GM18505 (cell line): Measurements from ENCODE around the gene GUCA1C.

Source experiments
- ATAC-seq: cut with Tn5 transposase; IDR thresholded peaks from one replicate; pipeline ENCODE4 v1.9.1; 2021; ENCODE audit not compliant: unreplicated experiment
- POLR2A ChIP-seq: IDR thresholded peaks from 4 replicates; pipeline ENCODE4 v1.6.1; 2011; ENCODE audit warnings: borderline replicate concordance; ENCODE audit not compliant: insufficient read depth, insufficient read length; ENCODE audit errors: extremely low read depth

GUCA1C gene, protein sequence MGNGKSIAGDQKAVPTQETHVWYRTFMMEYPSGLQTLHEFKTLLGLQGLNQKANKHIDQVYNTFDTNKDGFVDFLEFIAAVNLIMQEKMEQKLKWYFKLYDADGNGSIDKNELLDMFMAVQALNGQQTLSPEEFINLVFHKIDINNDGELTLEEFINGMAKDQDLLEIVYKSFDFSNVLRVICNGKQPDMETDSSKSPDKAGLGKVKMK

DNA sequence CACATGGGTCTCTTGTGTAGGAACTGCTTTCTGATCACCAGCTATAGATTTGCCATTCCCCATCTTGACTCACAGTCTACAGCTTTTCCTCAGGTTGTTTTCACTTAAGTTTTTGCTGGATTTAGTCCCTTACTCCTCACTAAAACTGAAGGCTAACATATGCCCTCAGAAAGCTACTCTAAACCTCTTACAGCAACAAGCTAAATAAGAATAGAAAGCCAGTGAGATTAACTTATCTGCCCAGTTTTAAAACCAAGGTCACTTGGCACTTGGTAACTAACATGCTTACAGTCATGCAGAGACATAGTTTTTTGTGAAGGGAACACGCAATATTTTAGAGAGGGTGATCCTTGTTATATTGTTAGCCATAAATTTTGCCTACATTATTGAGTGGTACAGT, at the start of gene GUCA1C:
Gene GUCA1C, minus strand, starts transcription at position 180 of the 400 bp plus-strand sequence. Its CDS starts 117 bp downstream, at position 63.
- ATAC-seq: no peak
- TF ChIP-seq POLR2A: no peak

DNA sequence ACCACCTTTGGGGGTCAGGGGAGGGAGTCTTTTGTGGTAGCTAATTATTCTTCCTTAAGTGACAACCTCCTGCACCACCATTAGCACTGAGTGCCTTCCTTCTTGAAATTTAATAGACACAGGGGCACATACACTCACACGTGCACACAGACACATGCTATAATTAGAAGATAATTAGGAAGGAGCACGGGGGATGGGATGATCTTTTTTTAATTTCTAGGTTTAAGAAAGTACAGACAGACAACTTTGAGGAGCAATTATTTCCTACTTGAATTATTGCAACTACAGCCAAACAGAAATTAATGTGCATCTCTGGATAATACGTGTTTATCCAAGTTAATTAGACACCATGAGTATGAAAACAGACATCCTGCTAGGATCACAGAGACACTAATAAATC, 44.8 kb upstream of the GUCA1C start:
- ATAC-seq: no peak

DNA sequence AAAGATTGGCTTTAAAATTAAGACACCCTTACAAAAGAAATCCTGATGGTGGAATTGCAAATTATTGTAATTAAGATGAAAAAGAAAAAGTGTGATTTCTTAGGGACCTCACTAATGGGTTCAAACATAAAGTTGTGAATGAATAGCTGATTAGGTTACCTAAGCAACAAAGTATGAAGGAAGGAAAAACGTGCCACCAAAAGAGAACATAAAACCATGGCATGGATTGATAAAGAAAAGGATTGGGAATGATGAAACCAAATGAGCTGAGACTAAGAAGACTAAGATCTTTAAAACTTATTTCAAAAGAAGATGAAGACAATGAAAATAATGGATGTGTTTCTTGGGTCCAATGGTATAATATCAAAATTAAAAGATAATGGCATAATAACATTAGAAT, 32.2 kb upstream of the GUCA1C start:
- no peak for ATAC-seq

More for the DNA sequence above, 44.8 kb upstream of the GUCA1C start:
- TF ChIP-seq POLR2A: no peak

DNA sequence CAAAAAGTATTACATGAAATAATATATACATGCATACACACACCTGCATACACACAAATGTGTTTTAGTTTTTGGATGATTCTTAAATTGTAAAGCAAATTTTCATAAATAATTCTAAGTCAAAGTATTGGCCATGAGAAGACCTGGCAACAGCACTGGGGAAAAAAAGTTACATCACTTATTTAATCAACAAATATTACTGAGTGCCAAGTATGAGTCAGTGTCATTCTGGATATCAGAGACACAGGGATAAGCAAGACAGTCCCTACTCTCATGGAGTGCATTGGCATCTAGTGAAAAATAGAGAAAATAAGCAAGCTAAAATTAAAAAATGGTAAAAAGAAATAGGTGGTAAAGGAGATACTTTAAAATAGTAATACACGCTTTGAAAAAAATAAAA, 29.4 kb upstream of the GUCA1C start:
- no peak for TF ChIP-seq POLR2A
- ATAC-seq: no peak

More for the DNA sequence above, 32.2 kb upstream of the GUCA1C start:
- TF ChIP-seq POLR2A: no peak

DNA sequence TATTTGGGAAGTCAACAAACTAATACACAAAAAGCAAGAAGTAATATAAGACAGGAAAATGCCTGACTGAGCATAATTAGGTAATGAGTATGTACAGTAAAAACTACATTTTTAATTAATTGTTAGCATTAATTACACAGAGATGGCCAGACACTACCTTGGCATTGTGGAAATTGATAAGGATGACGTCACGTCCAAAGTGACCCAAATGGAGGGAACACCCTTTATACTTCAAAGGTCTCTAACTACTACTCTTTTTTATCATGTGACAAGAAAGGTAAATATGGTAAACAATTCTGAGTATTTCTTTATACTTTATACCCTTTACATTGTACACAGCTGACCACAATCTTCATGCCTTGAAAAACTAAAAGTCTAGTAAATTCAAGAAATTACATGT, 22.4 kb upstream of the GUCA1C start:
- no peak for ATAC-seq
- no peak for TF ChIP-seq POLR2A

DNA sequence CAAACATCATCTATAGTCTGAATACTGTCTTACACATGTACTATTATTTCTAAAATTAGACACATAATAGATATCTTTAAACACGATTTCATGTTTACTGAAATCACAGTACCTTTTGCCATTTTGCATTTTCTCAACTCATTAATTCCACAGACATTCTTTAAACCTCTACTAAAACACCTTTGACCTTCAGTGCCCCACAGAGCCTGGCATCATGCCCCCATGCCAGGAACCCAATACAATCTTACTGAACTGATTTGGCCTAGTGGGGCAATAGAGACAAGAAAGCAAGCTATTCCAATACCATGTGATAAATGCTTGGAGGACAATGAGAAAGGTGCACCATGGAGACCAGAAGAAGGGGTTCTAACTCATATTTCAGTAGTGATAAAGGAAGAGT, 19.3 kb upstream of the GUCA1C start:
- no peak for TF ChIP-seq POLR2A
- no peak for ATAC-seq

DNA sequence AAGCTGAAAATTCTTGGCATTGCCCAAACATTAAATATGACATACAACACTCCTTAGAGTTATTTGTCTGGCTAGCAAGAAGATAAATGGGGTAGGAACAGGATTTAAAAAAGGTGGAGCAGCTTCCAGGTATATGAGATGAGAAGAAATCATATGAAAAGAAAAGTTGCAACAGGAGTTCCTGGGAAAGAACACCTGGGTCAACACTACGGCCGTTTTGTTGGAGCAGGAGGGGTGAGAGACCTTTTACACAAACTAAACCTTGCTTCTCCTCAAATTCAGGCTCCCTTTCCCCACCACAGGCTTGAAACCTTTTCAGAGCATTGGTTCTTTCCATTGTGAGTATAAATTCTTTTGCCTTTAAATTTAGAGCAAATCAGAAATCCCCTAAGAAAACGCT, 18.8 kb upstream of the GUCA1C start:
- no peak for TF ChIP-seq POLR2A
- ATAC-seq: no peak

DNA sequence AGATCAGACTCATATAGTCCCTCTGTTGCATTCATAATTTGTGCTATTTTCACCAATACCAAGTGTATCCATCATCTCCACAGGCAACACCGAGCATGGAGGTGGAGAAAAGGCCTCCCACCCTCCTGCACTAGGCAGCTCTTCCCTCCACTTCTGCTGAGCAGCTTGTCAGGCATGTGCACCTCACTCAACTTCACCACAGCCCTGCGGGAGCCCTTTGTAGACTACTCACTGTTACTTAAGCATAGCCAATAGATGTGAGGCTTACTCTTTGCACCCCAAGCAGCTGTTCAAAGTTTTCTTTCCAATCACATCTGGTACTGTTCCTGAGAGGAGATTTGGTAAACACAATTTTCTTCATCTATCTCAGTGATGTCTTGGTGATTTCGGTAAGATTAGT, 16.9 kb upstream of the GUCA1C start:
- no peak for ATAC-seq
- no peak for TF ChIP-seq POLR2A

DNA sequence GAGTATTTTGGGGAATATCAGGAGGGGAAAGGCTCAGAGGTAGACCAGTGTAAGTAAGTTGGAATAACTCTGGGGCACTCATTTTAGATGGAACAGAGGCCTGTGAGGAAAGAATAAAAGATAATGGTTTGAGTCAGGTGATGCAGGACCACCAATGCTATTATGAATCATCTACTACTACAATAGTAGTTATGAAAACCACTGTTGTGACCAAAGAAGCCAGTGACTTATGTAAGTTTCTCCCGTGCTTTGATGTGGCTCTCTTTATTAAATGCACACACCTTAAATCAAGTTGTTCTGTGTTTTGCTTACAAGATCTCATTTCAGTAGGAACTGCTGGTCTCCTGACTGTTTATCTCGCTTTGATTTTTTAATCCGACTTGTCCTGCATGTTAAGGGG, 13.1 kb upstream of the GUCA1C start:
- ATAC-seq: no peak
- TF ChIP-seq POLR2A: no peak

DNA sequence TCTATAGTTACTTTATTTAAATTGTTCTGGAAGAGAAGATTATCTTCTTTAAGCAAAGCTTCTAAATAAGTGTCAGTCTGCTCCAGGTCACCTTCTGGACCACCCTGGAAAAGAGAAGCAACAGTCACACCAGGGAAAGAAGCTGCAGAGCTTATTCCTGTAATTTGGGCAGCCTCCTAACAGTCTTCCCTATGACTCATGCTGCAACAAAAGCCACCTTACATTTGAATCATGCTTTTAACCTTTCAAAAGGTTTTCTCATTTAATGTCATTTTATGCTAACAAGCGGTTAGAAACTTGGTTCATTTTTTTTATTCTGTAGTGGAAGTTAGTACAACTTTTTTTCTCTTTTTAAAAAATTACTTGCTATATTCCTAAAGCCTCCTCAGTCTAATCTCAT, 5.3 kb upstream of the GUCA1C start:
- ATAC-seq: no peak
- TF ChIP-seq POLR2A: no peak

DNA sequence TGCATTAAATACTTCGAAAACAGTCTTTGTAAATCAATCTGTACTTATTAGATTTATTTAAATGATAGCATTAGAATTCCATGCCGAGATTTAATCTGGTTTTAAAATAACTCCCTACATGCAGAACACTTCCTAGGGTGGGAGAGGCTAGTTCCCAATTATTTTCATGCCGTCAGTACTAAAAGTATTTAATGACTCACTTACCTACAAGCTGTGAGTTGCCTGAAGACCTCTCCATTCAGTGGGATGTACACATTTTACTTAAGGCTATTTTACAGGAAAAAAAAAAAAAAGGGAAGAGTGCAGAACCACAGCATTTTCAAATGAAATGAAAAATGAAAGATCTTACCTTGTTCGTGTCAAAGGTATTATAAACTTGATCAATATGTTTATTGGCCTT, 469 bp downstream of the GUCA1C start:
- ATAC-seq: no peak
- TF ChIP-seq POLR2A: no peak

DNA sequence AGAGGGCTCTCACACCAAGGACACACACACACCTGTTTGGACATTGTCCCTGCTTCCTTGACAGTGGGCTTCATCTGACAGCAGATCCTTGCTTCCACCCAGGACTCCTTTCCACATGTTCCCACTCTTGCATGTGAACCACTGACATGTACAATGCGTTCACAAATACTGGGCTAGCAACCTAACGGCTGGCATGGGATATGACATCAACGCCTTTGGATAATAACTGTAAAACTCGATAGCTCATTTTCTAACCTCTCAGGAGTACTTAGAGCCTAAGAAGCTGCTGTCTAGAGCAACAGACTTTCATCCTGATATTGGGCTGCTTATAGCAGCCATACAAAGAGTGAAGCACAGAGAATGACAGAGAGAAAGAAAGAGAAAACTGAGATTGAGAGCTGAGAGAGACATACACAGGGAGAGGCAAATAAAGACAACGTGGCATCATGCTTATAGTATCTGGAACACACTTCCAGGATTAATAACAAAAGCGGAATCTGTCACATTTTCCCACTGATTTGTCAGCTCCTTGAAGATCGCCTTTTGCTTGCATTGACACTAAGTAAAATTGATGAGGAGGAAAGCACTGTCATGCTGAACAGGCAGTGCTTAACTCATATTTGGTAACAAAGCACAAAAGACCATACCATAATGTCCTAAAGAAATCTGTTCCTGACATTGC, 1.7 kb downstream of the GUCA1C start:
- TF ChIP-seq POLR2A: no peak
- ATAC-seq: no peak

DNA sequence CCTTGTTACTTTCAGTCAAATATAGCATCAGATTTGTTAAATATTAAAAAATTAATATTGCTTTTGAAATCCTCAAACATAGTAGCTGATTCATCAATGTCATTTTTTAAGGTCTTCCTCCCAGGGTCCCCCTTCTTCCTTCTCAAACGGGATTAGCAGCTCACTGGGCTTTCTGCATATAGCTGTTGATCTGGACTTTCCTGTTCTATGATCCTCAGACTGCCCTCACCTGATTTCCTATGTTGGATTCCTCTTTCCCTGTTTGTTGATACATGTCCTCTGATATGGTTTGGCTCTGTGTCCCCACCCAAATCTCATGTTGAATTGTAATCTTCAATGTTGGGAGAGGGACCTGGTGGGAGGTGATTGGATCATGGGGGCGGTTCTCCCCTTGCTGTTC, 5.8 kb downstream of the GUCA1C start:
- ATAC-seq: no peak

DNA sequence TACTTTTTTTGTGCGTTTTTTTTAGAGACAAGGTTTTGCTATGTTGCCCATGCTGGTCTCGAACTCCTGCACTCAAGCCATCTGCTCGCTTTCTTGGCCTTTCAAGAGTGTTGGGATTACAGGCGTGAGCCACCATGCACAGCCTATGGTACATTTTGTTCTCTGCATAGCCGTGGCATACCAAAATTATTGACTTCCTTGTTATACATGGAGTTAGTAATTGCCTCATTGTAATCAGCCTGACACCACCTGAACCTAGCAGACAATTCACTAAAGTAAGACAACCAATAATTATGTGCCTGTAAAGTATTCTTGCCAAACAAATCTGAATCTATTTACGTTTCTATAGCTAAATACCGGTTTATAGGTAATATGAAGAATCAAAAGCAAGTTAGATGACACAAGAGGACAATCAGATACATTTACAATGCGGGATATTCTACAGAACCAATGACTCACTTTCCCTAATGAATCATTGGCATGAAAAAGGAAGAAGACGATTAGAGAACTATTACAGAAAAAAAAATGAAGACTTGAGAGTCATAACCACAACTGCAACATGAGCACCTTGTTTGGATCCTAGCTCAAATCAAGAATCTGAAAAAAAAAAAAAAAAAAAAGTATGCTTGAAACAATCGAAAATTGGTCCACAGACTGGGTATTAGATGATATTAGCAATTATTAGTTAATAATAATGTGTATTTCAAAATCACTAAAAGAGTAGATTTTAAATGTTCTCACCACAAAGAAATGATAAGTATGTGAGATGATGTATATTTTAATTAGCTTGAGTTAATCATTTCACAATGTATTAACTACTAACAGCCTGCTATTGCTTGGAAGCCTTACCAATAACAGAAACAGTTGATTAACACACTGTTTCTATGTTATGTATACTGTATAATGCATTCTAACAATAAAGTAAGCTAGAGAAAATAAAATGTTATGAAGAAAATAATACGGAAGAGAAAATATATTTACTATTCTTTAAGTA, 7.1 kb downstream of the GUCA1C start:
- ATAC-seq: no peak
- TF ChIP-seq POLR2A: no peak

More for the DNA sequence above, 5.8 kb downstream of the GUCA1C start:
- no peak for TF ChIP-seq POLR2A

DNA sequence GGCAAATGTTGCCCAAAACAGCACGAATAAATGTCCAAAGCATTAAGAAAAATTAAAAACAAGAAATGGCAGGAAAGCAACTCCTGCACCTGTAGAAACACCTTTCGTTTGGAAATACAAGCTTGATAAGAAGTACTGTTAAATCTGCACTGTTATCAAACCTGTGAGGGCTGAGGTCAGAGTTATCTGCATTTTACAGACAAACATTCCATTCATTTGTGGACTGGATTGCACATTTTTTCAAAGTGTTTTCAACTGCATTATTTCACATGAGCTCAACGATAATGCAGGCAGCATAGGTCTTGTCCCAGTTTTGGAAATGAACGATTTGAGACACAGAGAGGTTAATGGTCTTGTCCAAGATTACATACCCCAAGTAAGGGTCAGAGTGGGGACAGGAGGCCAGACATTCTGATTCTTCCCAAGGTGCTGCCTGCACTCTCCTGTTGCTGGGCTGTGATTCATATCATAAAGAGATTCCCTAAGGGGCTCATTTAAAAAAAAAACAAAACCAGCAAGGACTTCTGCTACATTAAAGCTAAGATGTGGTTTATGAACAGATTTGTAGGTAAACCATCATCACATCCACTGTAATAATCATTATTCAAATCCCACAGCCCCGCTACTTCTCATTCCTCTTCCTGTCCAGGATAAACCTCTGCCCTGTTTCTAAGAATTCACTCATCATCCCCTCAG, 13.0 kb downstream of the GUCA1C start:
- no peak for ATAC-seq
- no peak for TF ChIP-seq POLR2A
